Activated CD4-positive, CD25-positive, alpha-beta regulatory T cell treated with anti-CD3 and anti-CD28 coated beads, Interleukin-2, amount 50 U/mL, for 72 hours (primary cell): ENCODE results near the gene KLRC2.
"Not testable (repeated sequence)": the region's sequence is repeated elsewhere in the genome, so short reads cannot be mapped to it uniquely, and the experiment has no call there.

ENCODE experiments used
- DNase-seq: peaks from one replicate; pipeline ENCODE4 v3.0.0; 2021

KLRC2 gene

GRCh38 chr12:10404798-10405197 is 31.0 kb downstream of the KLRC2 start:
- no peak for DNase-seq

DNA sequence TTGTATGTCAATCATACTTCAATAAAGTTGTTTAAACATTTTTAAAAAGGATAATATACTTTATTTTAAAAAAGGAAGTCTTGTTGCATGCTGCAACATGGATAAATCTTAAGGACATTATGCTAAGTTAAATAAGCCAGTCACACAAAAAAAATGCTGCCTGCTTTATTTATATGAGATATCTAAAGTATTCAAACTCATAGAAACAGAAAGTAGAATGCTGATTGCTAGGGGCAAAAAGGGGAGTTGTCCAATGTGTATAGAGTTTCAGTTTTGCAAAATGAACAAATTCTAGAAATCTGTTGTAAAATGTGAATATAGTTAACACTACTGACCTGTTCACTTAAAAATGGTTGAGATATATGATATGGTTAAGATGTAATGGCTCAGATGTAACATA is 35.0 kb downstream of the KLRC2 start:
- DNase-seq, result no peak

DNA sequence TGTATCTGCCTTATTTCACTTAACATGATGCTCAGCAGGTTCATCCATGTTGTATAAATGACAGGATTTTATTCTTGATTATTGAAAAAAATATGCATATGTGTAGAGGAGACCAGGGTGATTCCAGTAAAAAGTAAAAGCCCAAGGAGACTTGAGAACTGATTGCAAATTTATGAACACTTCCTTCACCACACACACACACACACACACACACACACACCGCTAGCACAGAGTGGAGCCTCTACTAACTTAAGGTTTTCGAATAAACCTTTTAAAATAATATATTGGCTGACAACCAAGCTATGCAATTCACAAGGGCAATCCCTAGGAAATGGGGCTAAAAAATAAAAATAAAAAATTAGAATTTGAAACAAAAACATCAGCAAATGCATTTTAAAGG is 37.6 kb downstream of the KLRC2 start:
- DNase-seq, result no peak

- no peak for DNase-seq
Observed at GRCh38 chr12:10397296-10397695, 38.5 kb downstream of the KLRC2 start.

DNA sequence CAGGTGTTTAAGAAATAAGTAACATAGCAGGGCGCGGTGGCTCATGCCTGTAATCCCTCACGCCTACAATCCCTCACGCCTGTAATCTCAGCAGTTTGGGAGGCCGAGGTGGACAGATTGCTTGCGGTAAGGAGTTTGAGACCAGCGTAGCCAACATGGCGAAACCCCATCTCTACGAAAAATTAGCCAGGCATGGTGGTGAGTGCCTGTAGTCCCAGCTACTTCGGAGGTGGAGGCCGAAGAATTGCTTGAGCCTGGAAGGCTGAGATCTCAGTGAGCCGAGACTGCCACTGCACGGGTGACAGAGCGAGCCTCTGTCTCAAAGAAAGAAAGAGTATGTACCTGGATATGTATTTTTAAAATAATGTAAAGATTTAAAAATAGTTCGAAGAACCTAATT is 39.6 kb downstream of the KLRC2 start:
- not testable (repeated sequence) for DNase-seq

DNA sequence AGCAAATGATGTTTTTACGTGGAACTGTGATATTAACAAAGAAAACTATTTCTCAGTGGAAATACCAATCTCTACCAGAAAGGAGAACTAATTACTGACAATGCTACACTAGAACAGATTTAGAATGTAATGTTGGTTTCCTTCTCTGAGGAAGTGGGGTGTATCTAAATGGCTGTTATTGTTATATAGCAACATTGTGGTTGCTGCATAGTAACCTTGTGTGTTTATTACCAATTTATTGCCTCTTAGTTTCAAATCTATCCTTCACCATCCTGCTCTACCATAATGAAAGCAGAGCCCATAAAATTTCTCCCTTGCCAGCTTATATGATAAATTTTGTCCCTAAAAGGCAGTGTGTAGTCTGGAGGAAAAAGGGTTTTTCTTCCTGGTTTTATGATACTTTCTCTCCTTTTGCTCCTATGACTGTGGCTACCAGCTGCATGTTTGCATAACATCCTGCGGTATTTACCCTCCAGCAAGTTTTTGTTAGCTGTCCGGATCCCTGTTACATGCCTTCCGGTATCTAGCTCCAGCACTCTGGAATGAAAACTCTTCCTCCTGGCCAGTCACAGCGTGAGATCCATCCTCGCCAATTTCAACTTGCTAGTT is 40.3 kb downstream of the KLRC2 start:
- no peak for DNase-seq

DNA sequence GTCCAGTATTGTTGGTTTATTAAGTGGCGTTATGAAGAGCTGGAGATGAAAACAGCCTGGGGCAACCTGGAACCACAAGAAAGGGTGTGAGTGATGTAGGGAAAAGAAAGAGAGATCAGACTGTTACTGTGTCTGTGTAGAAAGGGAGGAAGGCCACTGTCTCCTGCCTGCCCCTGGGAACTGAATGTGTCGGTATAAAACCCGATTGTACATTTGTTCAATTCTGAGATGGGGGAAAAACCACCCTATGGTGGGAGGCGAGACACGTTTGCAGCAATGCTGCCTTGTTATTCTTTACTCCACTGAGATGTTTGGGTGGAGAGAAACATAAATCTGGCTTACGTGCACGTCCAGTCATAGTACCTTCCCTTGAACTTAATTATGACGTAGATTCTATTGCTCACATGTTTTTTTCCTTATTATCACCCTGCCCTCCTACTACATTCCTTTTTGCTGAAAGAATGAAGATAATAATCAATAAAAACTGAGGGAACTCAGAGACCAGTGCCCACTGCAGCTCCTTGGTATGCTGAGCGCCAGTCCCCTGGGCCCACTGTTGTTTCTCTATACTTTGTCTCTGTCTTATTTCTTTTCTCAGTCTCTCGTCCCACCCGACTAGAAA is 41.2 kb downstream of the KLRC2 start:
- not testable (repeated sequence) for DNase-seq

GRCh38 chr12:10393291-10393690 is 42.5 kb downstream of the KLRC2 start:
- no peak for DNase-seq

DNA sequence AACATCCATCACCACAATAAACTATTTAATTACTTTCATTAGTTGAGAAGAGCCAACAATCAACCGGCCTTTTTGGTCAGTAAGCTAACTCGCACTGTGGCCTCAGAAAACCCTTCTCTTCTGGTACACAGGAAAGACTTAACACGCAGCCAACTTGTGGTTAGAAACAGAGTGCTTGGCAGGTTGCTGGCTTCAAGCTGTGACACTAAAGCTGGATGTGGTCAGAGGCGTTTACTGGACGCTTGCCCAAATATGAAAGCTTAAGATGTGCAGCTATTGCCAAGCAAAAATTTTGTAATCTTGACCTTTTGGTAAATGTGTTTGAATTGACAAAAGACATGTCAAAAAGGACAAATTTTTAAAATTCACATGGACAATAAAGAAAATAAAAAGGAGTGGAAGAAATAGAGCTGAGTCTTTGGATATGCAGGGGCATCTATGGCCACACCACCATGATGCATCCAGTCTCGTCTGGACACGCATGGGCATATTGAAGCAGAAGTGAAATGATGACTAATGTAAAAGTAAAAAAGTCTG is 43.3 kb downstream of the KLRC2 start:
- no peak for DNase-seq

DNA sequence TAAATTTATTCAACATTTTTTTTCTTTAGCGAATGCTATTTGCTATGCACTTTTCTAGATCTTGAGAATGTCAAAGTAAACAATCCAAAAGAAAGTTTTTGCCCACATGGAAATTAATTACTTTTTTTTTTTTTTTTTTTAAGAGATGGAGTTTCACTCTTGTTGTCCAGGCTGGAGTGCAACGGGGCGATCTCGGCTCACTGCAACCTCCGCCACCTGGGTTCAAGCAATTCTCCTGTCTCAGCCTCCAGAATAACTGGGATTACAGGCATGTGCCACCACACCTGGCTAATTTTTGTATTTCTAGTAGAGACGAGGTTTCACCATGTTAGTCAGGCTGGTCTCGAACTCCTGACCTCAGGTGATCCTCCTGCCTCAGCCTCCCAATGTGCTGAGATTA is 44.8 kb downstream of the KLRC2 start:
- DNase-seq, result not testable (repeated sequence)

GRCh38 chr12:10389904-10390303 is 45.9 kb downstream of the KLRC2 start, which contains the start of gene KLRK1:
Gene KLRK1 (minus strand): TSS chr12:10390041. CDS start chr12:10388810, 1,231 bp downstream.
- DNase-seq, result no peak

DNA sequence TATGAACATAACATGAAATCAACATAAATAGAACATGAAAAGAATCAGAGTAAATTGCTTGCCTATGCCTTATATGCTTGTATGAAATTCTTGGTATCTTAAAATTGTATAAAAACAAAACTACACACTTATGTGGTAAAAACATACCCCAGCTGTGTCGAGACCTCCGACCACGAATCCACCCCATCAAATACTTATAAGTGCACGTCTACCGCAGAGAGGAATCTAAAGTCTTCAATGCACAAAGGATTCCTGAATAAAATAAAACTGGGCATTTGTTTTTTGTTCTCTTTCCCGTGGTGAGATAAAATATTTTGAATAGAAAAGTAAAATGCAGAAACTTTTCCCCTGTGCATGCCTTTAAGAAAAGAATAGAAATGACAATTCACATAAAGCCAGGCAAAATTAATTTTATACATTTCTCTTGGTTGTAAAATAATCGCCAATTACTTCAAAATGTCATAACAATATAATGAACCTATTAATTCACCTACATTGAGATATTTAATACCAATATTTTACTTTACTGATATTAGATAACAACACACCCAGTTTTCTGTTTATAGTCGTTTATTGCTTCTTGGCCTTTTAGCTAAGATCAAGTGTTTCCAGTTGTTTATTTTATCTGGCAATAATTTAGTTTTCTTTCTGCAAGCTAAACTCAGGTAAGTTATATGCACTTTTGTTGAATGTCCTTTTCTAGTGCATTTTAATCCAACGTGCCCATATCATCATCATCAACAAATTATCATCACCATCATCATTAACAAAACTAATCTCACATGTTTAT is 47.0 kb downstream of the KLRC2 start:
- no peak for DNase-seq

- DNase-seq, result not testable (repeated sequence)
Observed at GRCh38 chr12:10387498-10387897, 48.3 kb downstream of the KLRC2 start.

- no peak for DNase-seq
Observed at GRCh38 chr12:10386857-10387256, 49.0 kb downstream of the KLRC2 start.

DNA sequence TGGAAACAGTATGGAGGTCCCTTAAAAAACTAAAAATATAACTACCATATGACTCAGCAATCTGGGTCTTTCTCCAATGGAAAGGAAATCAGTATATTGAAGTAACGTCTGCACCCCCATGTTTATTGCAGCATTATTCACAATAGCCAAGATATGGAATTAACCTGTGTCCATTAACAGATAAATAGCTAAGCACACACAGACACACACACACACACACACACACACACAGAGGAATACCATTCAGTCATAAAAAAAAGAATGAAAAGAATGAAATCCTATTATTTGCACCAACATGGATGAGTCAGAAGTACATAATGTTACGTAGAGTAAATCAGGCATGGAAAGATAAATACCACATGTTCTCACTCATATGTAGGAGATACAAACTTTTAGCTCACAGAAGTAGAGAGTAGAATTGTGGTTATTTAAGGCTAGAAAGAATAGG is 50.6 kb downstream of the KLRC2 start:
- DNase-seq, result no peak

GRCh38 chr12:10384191-10384590 is 51.6 kb downstream of the KLRC2 start:
- no peak for DNase-seq

- DNase-seq, result no peak
Observed at GRCh38 chr12:10381928-10382628, 53.7 kb downstream of the KLRC2 start.
